Measurements from ENCODE around the gene WFIKKN1. TPM values are rescaled to one million over a fixed set of nuclear protein-coding genes. Genes with fewer than 3 reads are reported as not detected.

The WFIKKN1 gene
- total and polyA plus RNA-seq, 11 donors = 0.15 to 1.1 (median 0.29) TPM

GRCh38 chr16:637081-638018 is 6.6 kb downstream of the WFIKKN1 start:
- 17 to 72% (median 27%) methylated on average over 7 to 53 of the region's 53 CpGs for WGBS, 4 donors
- intact Hi-C loops (cut with DNase I) = loop anchor here in 1 of 10 donors (2.0 kb wide), 1 partner anchor 47 kb away; the partner anchor contains the start of gene RAB40C
- H3K4me1 ChIP-seq = peaks cover 3 to 35% (median 18%) of the 10 kb centered on the region in 12 donors
- peak; percentile 92 to 95 (median 93) for DNase-seq
- ATAC-seq = peak; percentile 67 to 85 (median 78)
- peaks cover 0 to 16% (median 0%) of the 10 kb centered on the region in 9 donors for H3K36me3 ChIP-seq
- H3K27ac ChIP-seq = peak overlapping the region; percentile 94 to 100 (median 97)
- H3K9me3 ChIP-seq = no peaks in the 10 kb centered on the region
- H3K27me3 ChIP-seq = no peaks in the 10 kb centered on the region
- TF ChIP-seq POLR2A (IDR thresholded peaks at IDR 0.05) (no peak), CTCF (IDR thresholded peaks at IDR 0.05) (no peak)
- peak overlapping the region; percentile 69 to 94 (median 82) for H3K4me3 ChIP-seq

GRCh38 chr16:638034-638543 is 7.3 kb downstream of the WFIKKN1 start:
- peak overlapping the region in 11 of 12 donors; percentile 32 to 100 (median 93) for H3K27ac ChIP-seq
- intact Hi-C loops (cut with DNase I) = no loop called here
- peaks cover 3 to 43% (median 25%) of the 10 kb centered on the region in 12 donors for H3K4me1 ChIP-seq
- WGBS, 4 donors = 72 to 94% (median 78%) methylated on average over 11 to 15 of the region's 15 CpGs
- TF ChIP-seq POLR2A (IDR thresholded peaks at IDR 0.05) = no peak
- no peak for TF ChIP-seq CTCF (IDR thresholded peaks at IDR 0.05)
- no peak for ATAC-seq
- peaks cover 0 to 13% (median 0%) of the 10 kb centered on the region in 9 donors for H3K36me3 ChIP-seq
- no peak overlapping the region for H3K4me3 ChIP-seq
- no peak for DNase-seq
- H3K27me3 ChIP-seq = no peaks in the 10 kb centered on the region
- H3K9me3 ChIP-seq = no peaks in the 10 kb centered on the region

GRCh38 chr16:638836-639235 is 8.1 kb downstream of the WFIKKN1 start:
- no peak for DNase-seq
- H3K27me3 ChIP-seq = no peaks in the 10 kb centered on the region
- H3K9me3 ChIP-seq = no peaks in the 10 kb centered on the region
- H3K4me3 ChIP-seq = no peak overlapping the region
- TF ChIP-seq POLR2A (IDR thresholded peaks at IDR 0.05) (no peak), CTCF (IDR thresholded peaks at IDR 0.05) (no peak)
- peaks cover 0 to 5% (median 0%) of the 10 kb centered on the region in 9 donors for H3K36me3 ChIP-seq
- intact Hi-C loops (cut with DNase I) = no loop called here
- WGBS, 4 donors = 84 to 91% (median 85%) methylated on average over 6 to 9 of the region's 9 CpGs
- ATAC-seq = no peak
- peaks cover 3 to 50% (median 29%) of the 10 kb centered on the region in 12 donors for H3K4me1 ChIP-seq
- H3K27ac ChIP-seq = peak overlapping the region in 8 of 12 donors; percentile 34 to 100 (median 90)

GRCh38 chr16:640614-641013 is 9.8 kb downstream of the WFIKKN1 start:
- Histone ChIP-seq H3K36me3 (peaks cover 0 to 3% (median 0%) of the 10 kb centered on the region in 9 donors), H3K4me1 (peaks cover 0 to 57% (median 24%) of the 10 kb centered on the region in 12 donors), H3K4me3 (peak overlapping the region in 6 of 12 donors; percentile 62 to 89 (median 76)), H3K9me3 (no peaks in the 10 kb centered on the region), H3K27me3 (no peaks in the 10 kb centered on the region), H3K27ac (peak overlapping the region in 4 of 12 donors; percentile 17 to 92 (median 70))
- ATAC-seq (no peak), DNase-seq (no peak)
- TF ChIP-seq CTCF (IDR thresholded peaks at IDR 0.05) (no peak), POLR2A (IDR thresholded peaks at IDR 0.05) (no peak)
- intact Hi-C loops (cut with DNase I) = loop anchor here in 2 of 10 donors (10.0 kb wide), 1 partner anchor 56 kb away; no protein-coding TSS in a partner anchor
- 67 to 89% (median 84%) methylated on average over 3 to 5 of the region's 5 CpGs for WGBS, 4 donors
